ENCODE measurements around the gene DIAPH2.

The DIAPH2 gene

DNA sequence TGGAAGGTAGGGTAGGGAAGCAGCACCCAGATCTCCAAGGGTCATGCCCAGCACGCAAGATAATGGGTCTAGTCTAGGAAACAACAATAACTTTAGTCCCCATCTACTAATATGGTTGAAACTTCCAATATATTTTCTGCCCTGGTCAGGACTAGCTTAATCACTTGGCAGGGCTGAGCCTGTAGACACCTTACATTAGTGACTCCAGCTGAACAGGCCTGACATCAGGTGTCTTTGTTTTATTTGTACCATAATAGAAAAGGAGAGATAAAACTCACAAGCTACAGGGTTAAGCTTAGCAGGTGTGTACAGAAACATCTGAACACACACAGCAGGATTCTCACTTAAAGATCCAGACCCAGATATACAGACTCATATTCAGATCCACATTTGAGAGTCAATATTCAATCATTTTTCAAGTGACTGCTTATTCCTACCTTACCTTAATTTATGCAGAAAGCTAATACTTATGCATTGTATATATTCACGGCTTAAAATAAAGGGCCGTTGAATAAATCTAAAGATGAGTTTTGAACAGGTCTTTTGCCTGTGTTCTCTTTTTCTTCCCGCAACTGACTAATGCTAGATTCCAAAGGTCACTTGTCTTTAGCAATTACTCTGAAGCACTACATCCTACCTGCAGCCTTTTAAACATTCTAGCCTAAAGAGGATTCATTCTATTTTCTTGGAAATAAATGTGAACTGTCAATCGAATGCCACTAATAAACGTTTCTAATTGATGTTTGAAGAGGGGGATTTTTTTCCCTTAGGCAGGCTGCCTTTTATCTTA, 944.4 kb downstream of the DIAPH2 start:
- Mint-ChIP-seq H3K27ac (no peak overlapping the region), H3K27me3 (no peaks in the 10 kb centered on the region), H3K4me3 (no peak overlapping the region), H3K36me3 (ENCODE audit: low read depth) (no peaks in the 10 kb centered on the region), H3K4me1 (ENCODE audit: low read depth) (no peaks in the 10 kb centered on the region), H3K9me3 (no peaks in the 10 kb centered on the region)

DNA sequence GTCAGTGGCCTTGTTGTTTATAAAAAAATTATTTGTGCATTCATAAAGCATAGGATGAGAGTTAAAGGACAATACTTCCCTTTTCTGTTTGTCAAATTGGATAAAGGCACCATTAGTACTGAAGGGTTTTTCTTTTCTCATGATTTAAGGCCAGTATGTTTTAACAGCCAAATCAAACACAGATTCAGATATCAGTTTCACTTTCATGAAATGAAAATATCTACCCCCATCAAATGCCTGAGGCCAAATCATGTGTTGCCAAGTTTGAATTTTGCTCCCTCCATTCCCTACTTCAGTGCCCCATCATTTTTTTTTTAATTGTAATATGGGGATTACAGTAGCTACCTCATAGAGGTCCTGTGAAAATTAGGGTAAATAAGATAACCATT, 944.9 kb downstream of the DIAPH2 start:
- Mint-ChIP-seq H3K27ac (no peak overlapping the region), H3K9me3 (no peaks in the 10 kb centered on the region), H3K4me3 (no peak overlapping the region), H3K27me3 (no peaks in the 10 kb centered on the region), H3K36me3 (ENCODE audit: low read depth) (no peaks in the 10 kb centered on the region), H3K4me1 (ENCODE audit: low read depth) (no peaks in the 10 kb centered on the region)

DNA sequence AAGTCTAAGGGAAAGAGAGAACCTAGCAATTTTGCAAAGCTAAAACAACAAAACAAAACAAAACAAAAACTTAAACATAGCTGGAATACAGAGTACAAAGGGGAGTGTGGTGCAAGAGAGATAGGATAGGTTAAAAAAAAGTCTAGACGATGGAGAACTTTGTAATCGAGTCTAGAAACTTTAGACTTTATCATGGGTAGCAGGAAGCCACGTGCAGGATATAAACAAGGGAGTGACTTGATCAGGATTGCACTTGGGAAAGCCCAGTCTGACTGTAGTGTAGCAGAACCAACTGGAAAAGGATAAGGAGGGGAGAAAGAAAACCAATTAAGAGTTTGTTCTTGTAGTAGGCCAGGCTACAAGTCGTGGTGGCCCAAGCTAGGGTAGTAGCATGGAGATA, 949.2 kb downstream of the DIAPH2 start:
- Mint-ChIP-seq H3K27ac (no peak overlapping the region), H3K36me3 (ENCODE audit: low read depth) (no peaks in the 10 kb centered on the region), H3K4me3 (no peak overlapping the region), H3K4me1 (ENCODE audit: low read depth) (no peaks in the 10 kb centered on the region), H3K9me3 (no peaks in the 10 kb centered on the region), H3K27me3 (no peaks in the 10 kb centered on the region)

DNA sequence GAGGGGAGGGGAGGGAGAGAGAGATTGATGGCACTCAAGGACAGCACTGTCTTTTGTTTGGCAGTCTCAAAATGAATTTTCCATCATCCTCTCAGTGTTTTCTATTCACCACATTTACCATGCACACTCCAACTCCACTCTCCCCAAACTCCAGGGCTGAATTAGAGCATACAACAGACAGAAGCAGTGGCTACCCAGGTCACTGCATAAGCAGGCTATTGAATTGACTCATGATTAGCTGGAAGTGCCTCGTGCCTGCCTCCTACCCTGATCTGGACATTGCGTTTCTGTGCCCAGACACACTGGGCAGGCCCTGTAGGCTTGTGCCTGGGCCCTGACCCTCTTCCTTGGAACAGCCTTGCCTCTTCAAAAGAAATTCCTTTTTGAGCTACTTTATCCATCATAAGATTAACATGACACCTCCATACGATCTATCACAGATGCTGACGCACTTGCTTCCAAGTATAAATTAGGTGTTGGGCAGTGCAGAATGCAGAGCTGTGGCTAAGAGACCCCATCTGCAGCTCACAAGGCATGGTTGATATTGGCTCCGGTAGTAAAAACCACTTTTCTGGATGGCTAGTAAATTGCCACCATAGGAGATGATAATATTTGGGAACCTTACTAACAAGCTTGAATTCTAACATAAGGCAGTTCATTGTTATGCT, 952.0 kb downstream of the DIAPH2 start:
- Mint-ChIP-seq H3K9me3 (no peaks in the 10 kb centered on the region), H3K36me3 (ENCODE audit: low read depth) (no peaks in the 10 kb centered on the region), H3K4me1 (ENCODE audit: low read depth) (peaks cover 4% of the 10 kb centered on the region), H3K27me3 (no peaks in the 10 kb centered on the region), H3K27ac (no peak overlapping the region), H3K4me3 (no peak overlapping the region)

DNA sequence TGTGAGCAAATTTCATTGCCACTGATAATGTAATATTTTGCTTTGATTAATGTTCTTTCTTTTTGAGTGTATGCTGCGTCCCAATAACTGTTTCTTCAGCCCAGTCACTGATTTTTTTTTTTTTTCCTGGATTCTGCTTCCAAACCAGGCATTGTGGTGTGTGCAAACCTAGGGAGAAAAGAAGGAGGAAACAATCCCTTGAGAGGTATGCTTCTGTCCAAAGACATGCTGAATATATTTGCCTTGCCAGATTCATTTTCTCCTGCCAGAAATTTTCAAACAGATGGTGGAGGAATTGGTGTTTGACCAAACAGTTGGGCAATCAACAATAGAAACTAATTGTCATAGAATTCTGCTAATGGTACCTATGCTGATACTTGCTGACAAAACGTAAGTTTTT, 952.6 kb downstream of the DIAPH2 start:
- Mint-ChIP-seq H3K4me1 (ENCODE audit: low read depth) (peaks cover 4% of the 10 kb centered on the region), H3K4me3 (no peak overlapping the region), H3K36me3 (ENCODE audit: low read depth) (no peaks in the 10 kb centered on the region), H3K27ac (no peak overlapping the region), H3K9me3 (no peaks in the 10 kb centered on the region), H3K27me3 (no peaks in the 10 kb centered on the region)

DNA sequence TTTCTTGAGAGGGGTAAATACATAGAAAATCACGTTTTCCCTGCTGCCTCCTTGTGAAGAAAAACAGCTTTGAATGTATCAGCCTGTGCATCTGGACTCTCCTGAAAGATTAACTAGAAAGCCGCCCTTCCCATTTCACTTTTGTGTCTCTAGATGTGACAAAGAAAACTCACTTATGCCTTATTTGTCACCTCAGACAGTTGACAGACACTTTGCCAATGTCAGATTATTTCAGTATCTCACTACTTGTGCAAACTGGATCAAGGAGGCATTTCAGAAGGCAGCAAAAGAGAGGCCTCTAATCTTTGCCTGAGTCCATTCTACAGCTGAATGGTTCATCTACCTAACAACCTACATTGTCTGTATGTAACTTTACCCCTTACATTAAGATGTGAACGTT, 954.0 kb downstream of the DIAPH2 start:
- H3K27me3 Mint-ChIP-seq: no peaks in the 10 kb centered on the region
- H3K27ac Mint-ChIP-seq: no peak overlapping the region
- no peaks in the 10 kb centered on the region for H3K9me3 Mint-ChIP-seq
- H3K4me1 Mint-ChIP-seq (ENCODE audit: low read depth): peaks cover 4% of the 10 kb centered on the region
- no peaks in the 10 kb centered on the region for H3K36me3 Mint-ChIP-seq (ENCODE audit: low read depth)
- no peak overlapping the region for H3K4me3 Mint-ChIP-seq

DNA sequence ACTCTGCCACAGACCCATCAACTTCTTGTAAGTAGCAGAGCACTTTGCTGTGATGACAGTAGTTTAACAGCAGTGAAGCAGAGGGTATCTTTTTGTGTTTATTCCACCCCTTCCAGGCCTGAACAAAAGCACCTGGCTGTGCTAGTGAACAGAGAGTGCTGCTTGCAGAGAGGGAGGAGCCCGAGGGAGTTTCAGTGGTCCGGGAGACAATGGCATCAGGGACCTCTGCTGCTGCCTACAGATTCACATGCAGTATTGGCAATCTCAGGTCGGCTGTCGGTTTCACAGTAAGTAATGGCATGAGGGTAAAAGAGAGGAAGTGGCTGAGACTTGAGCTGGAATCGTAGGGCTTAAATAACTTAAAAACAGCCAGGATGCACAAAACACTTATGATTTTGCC, 954.9 kb downstream of the DIAPH2 start:
- no peaks in the 10 kb centered on the region for H3K9me3 Mint-ChIP-seq
- H3K4me1 Mint-ChIP-seq (ENCODE audit: low read depth): peaks cover 4% of the 10 kb centered on the region
- no peaks in the 10 kb centered on the region for H3K27me3 Mint-ChIP-seq
- H3K4me3 Mint-ChIP-seq: no peak overlapping the region
- no peak overlapping the region for H3K27ac Mint-ChIP-seq
- no peaks in the 10 kb centered on the region for H3K36me3 Mint-ChIP-seq (ENCODE audit: low read depth)
